Measurements from ENCODE around the gene ZNF776.

ZNF776 gene

GRCh38 chr19:57773488-57773887 is 26.9 kb downstream of the ZNF776 start:
- no peak overlapping the region for H3K9ac ChIP-seq
- H3K36me3 ChIP-seq (ENCODE audit: control insufficient read depth, insufficient read depth, low read length): no peaks in the 10 kb centered on the region
- no peaks in the 10 kb centered on the region for H3K27me3 ChIP-seq (ENCODE audit: control insufficient read depth, insufficient read depth, low read length)
- no peaks in the 10 kb centered on the region for H3K9me3 ChIP-seq (ENCODE audit: control insufficient read depth, low read length)
- H3K4me3 ChIP-seq (ENCODE audit: low read depth, low read length): no peak overlapping the region
- no peak overlapping the region for H3K4me2 ChIP-seq (ENCODE audit: low read length)
- peaks cover 5% of the 10 kb centered on the region for H3K4me1 ChIP-seq
- TF ChIP-seq CTCF (IDR thresholded peaks at IDR 0.05): no peak
- no peak overlapping the region for H3K27ac ChIP-seq
- H2AFZ ChIP-seq: no peak overlapping the region
- H3K79me2 ChIP-seq: peaks cover 67% of the 10 kb centered on the region

GRCh38 chr19:57776764-57777296 is 30.2 kb downstream of the ZNF776 start:
- Histone ChIP-seq H3K79me2 (peaks cover 74% of the 10 kb centered on the region), H3K4me2 (ENCODE audit: low read length) (no peak overlapping the region), H3K36me3 (ENCODE audit: control insufficient read depth, insufficient read depth, low read length) (no peaks in the 10 kb centered on the region), H3K27me3 (ENCODE audit: control insufficient read depth, insufficient read depth, low read length) (no peaks in the 10 kb centered on the region), H3K9me3 (ENCODE audit: control insufficient read depth, low read length) (no peaks in the 10 kb centered on the region), H3K4me1 (no peaks in the 10 kb centered on the region), H3K9ac (no peak overlapping the region), H2AFZ (no peak overlapping the region), H3K27ac (no peak overlapping the region), H3K4me3 (ENCODE audit: low read depth, low read length) (no peak overlapping the region)
- no peak for TF ChIP-seq CTCF (IDR thresholded peaks at IDR 0.05)

GRCh38 chr19:57778336-57778735 is 31.7 kb downstream of the ZNF776 start:
- no peak overlapping the region for H3K4me2 ChIP-seq (ENCODE audit: low read length)
- no peak overlapping the region for H2AFZ ChIP-seq
- no peaks in the 10 kb centered on the region for H3K27me3 ChIP-seq (ENCODE audit: control insufficient read depth, insufficient read depth, low read length)
- H3K79me2 ChIP-seq: peaks cover 69% of the 10 kb centered on the region
- no peak overlapping the region for H3K9ac ChIP-seq
- H3K4me1 ChIP-seq: no peaks in the 10 kb centered on the region
- no peaks in the 10 kb centered on the region for H3K36me3 ChIP-seq (ENCODE audit: control insufficient read depth, insufficient read depth, low read length)
- no peak overlapping the region for H3K4me3 ChIP-seq (ENCODE audit: low read depth, low read length)
- no peak overlapping the region for H3K27ac ChIP-seq
- no peak for TF ChIP-seq CTCF (IDR thresholded peaks at IDR 0.05)
- no peaks in the 10 kb centered on the region for H3K9me3 ChIP-seq (ENCODE audit: control insufficient read depth, low read length)

- Histone ChIP-seq H3K79me2 (peaks cover 69% of the 10 kb centered on the region), H2AFZ (no peak overlapping the region), H3K4me1 (no peaks in the 10 kb centered on the region), H3K9me3 (ENCODE audit: control insufficient read depth, low read length) (no peaks in the 10 kb centered on the region), H3K9ac (no peak overlapping the region), H3K4me2 (ENCODE audit: low read length) (no peak overlapping the region), H3K4me3 (ENCODE audit: low read depth, low read length) (no peak overlapping the region), H3K27me3 (ENCODE audit: control insufficient read depth, insufficient read depth, low read length) (no peaks in the 10 kb centered on the region), H3K27ac (no peak overlapping the region), H3K36me3 (ENCODE audit: control insufficient read depth, insufficient read depth, low read length) (no peaks in the 10 kb centered on the region)
- no peak for TF ChIP-seq CTCF (IDR thresholded peaks at IDR 0.05)
Measured at GRCh38 chr19:57779220-57779845, 32.7 kb downstream of the ZNF776 start.

- H3K4me3 ChIP-seq (ENCODE audit: low read depth, low read length): no peak overlapping the region
- H2AFZ ChIP-seq: no peak overlapping the region
- H3K4me1 ChIP-seq: no peaks in the 10 kb centered on the region
- no peaks in the 10 kb centered on the region for H3K36me3 ChIP-seq (ENCODE audit: control insufficient read depth, insufficient read depth, low read length)
- H3K4me2 ChIP-seq (ENCODE audit: low read length): no peak overlapping the region
- no peaks in the 10 kb centered on the region for H3K9me3 ChIP-seq (ENCODE audit: control insufficient read depth, low read length)
- peaks cover 71% of the 10 kb centered on the region for H3K79me2 ChIP-seq
- TF ChIP-seq CTCF (IDR thresholded peaks at IDR 0.05): no peak
- H3K27me3 ChIP-seq (ENCODE audit: control insufficient read depth, insufficient read depth, low read length): no peaks in the 10 kb centered on the region
- H3K9ac ChIP-seq: no peak overlapping the region
- H3K27ac ChIP-seq: no peak overlapping the region
Measured at GRCh38 chr19:57786286-57786685, 39.7 kb downstream of the ZNF776 start.
